GM23338 (cell line): Measurements from ENCODE around the gene LAMC3. TPM values are rescaled to one million over a fixed set of nuclear protein-coding genes. Genes with fewer than 3 reads are reported as not detected.

Source experiments
- ATAC-seq: fragments of 200-7000 bp; cut with Tn5 transposase; 3 replicates; pipeline ENCODE4 v1.9.1; 2020
- DNase-seq: peaks from one replicate; pipeline ENCODE4 v3.0.0-alpha.2; 2015; ENCODE audit warnings: low spot score
- H2AFZ ChIP-seq: fragments of 200-600 bp; sonication (generic); 2 replicates; pipeline ENCODE4 v1.8.0; 2016; ENCODE audit warnings: antibody characterized with exemption, mild to moderate bottlenecking, moderate library complexity
- H3F3A ChIP-seq: fragments of 200-600 bp; sonication (generic); replicated peaks from 2 replicates; pipeline ENCODE4 v1.8.0; 2017; ENCODE audit warnings: antibody characterized with exemption, mixed run types, low read depth
- H3K27ac ChIP-seq: fragments of 200-600 bp; sonication (generic); 2 replicates; pipeline ENCODE4 v1.6.1; 2016; ENCODE audit warnings: low read depth
- H3K27me3 ChIP-seq: fragments of 200-600 bp; sonication (generic); 2 replicates; pipeline ENCODE4 v1.8.0; 2016; ENCODE audit warnings: mild to moderate bottlenecking, mixed run types, moderate library complexity; ENCODE audit not compliant: insufficient read depth
- H3K36me3 ChIP-seq: fragments of 200-600 bp; sonication (generic); 2 replicates; pipeline ENCODE4 v1.8.0; 2016; ENCODE audit warnings: mild to moderate bottlenecking; ENCODE audit not compliant: insufficient read depth
- H3K4me1 ChIP-seq: fragments of 200-600 bp; sonication (generic); 2 replicates; pipeline ENCODE4 v1.8.0; 2016; ENCODE audit warnings: mild to moderate bottlenecking, moderate library complexity; ENCODE audit not compliant: insufficient read depth
- H3K4me2 ChIP-seq: fragments of 200-600 bp; sonication (generic); 2 replicates; pipeline ENCODE4 v1.7.1; 2017; ENCODE audit warnings: mixed run types
- H3K4me3 ChIP-seq: fragments of 200-600 bp; sonication (generic); 2 replicates; pipeline ENCODE4 v1.6.1; 2016; ENCODE audit warnings: mixed run types
- H3K79me2 ChIP-seq: fragments of 200-600 bp; sonication (generic); replicated peaks from 2 replicates; pipeline ENCODE4 v1.8.0; 2017; ENCODE audit warnings: mild to moderate bottlenecking; ENCODE audit not compliant: insufficient read depth
- H3K9me2 ChIP-seq: fragments of 200-600 bp; sonication (generic); 2 replicates; pipeline ENCODE4 v1.8.0; 2017; ENCODE audit not compliant: insufficient read depth
- H4K20me1 ChIP-seq: fragments of 200-600 bp; sonication (generic); replicated peaks from 2 replicates; pipeline ENCODE4 v1.8.0; 2017; ENCODE audit warnings: mild to moderate bottlenecking; ENCODE audit not compliant: insufficient read depth
- H3K27ac Mint-ChIP-seq: 2 replicates; pipeline ENCODE4 v1.8.0; 2020; ENCODE audit warnings: inconsistent platforms, mild to moderate bottlenecking, moderate library complexity, mixed read lengths
- H3K27me3 Mint-ChIP-seq: 3 replicates; pipeline ENCODE4 v1.8.0; 2022; ENCODE audit warnings: low read depth, mild to moderate bottlenecking, moderate library complexity, mixed read lengths, inconsistent platforms; ENCODE audit not compliant: insufficient read depth, poor library complexity
- H3K36me3 Mint-ChIP-seq: 3 replicates; pipeline ENCODE4 v1.8.0; 2021; ENCODE audit warnings: low read depth, mild to moderate bottlenecking, inconsistent platforms, moderate library complexity, mixed read lengths
- H3K4me1 Mint-ChIP-seq: 3 replicates; pipeline ENCODE4 v1.8.0; 2020; ENCODE audit warnings: mild to moderate bottlenecking, inconsistent platforms, mixed read lengths
- H3K4me3 Mint-ChIP-seq: 3 replicates; pipeline ENCODE4 v1.8.0; 2021; ENCODE audit warnings: moderate library complexity, mild to moderate bottlenecking, inconsistent platforms, mixed read lengths
- H3K9me3 Mint-ChIP-seq: 3 replicates; pipeline ENCODE4 v1.8.0; 2020; ENCODE audit warnings: moderate library complexity, mild to moderate bottlenecking, inconsistent platforms, mixed read lengths
- JUNB ChIP-seq: IDR thresholded peaks from one replicate; pipeline ENCODE4 v1.6.1; 2016; ENCODE audit warnings: antibody characterized with exemption; ENCODE audit not compliant: unreplicated experiment
- NANOG ChIP-seq: IDR thresholded peaks from 2 replicates; pipeline ENCODE4 v1.6.1; 2016; ENCODE audit warnings: antibody characterized with exemption, borderline replicate concordance
- POLR2AphosphoS5 ChIP-seq: IDR thresholded peaks from 2 replicates; pipeline ENCODE4 v1.6.1; 2016; ENCODE audit warnings: antibody characterized with exemption, low read depth
- STAT1 ChIP-seq: IDR thresholded peaks from one replicate; pipeline ENCODE4 v1.6.1; 2016; ENCODE audit warnings: antibody characterized with exemption; ENCODE audit not compliant: unreplicated experiment
- ZNF331 ChIP-seq: fragments of 250-450 bp; sonication (Bioruptor Pico); IDR thresholded peaks from 2 replicates; pipeline ENCODE4 v1.5.0; 2020; ENCODE audit warnings: low read depth, mild to moderate bottlenecking, moderate library complexity
- polyA plus RNA-seq: library from polyadenylated mRNA; unstranded; fragments of >200 nt; fragmentation: Nextera tagmentation; extraction: Ambion mirVana; gene quantifications from 2 replicates; pipeline ENCODE4 v1.2.1, GENCODE V29; 2016
- total RNA-seq: library from RNA; depleted of rRNA; stranded (reverse); fragments of >200 nt; shearing (Covaris generic); gene quantifications from 2 replicates; pipeline ENCODE4 v1.2.3, GENCODE V29; 2014
- TF ChIP-seq, protein P1 (sequence below): fragments of 250-450 bp; sonication (Bioruptor Pico); IDR thresholded peaks from 2 replicates; pipeline ENCODE4 v1.5.0; 2020; ENCODE audit warnings: mild to moderate bottlenecking, moderate library complexity
- TF ChIP-seq, protein P2 (sequence below): IDR thresholded peaks from one replicate; pipeline ENCODE4 v1.6.1; 2018; ENCODE audit warnings: antibody characterized with exemption; ENCODE audit not compliant: unreplicated experiment
- TF ChIP-seq, protein P3 (sequence below), 2 experiments: fragments of 200-600 bp in 1 of 2; sonication (generic) in 1 of 2; conservative IDR thresholded peaks; 2 replicates each; pipeline versions ENCODE4 v1.5.1 to v1.6.1; 2016 to 2017; ENCODE audit warnings: antibody characterized with exemption in 2 of 2, low read depth in 2 of 2, mild to moderate bottlenecking in 2 of 2, moderate library complexity in 1 of 2

The LAMC3 gene
- total and polyA plus RNA-seq, 2 experiments from 2014 or later = 9.0 to 27.4 TPM

DNA sequence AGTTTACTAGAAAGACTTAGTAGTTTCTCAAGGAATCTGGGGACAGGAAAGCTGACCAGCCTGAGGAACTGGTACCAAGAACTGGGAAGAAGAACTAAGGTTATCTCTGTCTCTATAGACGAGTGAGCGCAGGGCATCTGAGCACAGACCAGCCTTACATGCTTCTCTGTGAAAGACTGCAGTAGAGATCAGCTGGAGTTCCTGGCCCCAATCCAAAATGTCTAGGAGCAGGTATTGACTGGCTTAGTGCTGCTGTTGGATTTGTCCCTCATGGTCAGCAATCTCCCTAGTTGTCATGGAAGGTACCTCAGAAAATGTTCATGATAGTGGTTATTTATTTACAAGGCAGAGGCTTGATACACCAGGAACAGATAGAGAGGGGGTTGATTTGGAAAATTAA is 129.7 kb downstream of the LAMC3 start:
- Histone ChIP-seq H3K79me2 (no peaks in the 10 kb centered on the region), H3K9me2 (no peaks in the 10 kb centered on the region), H3F3A (no peaks in the 10 kb centered on the region), H3K4me1 (no peaks in the 10 kb centered on the region), H3K27me3 (no peaks in the 10 kb centered on the region), H3K27ac (no peak overlapping the region), H3K4me2 (no peak overlapping the region), H2AFZ (no peak overlapping the region), H4K20me1 (peaks cover 10% of the 10 kb centered on the region; the same call in 1 of the 2 replicates), H3K4me3 (no peak overlapping the region), H3K36me3 (peaks cover 62% of the 10 kb centered on the region)
- no peak for ATAC-seq
- Mint-ChIP-seq H3K9me3 (no peaks in the 10 kb centered on the region), H3K27ac (no peak overlapping the region), H3K27me3 (peaks cover 2% of the 10 kb centered on the region), H3K36me3 (peaks cover 67% of the 10 kb centered on the region), H3K4me1 (no peaks in the 10 kb centered on the region), H3K4me3 (no peak overlapping the region)
- no peak for DNase-seq
- TF ChIP-seq, protein P1, sequence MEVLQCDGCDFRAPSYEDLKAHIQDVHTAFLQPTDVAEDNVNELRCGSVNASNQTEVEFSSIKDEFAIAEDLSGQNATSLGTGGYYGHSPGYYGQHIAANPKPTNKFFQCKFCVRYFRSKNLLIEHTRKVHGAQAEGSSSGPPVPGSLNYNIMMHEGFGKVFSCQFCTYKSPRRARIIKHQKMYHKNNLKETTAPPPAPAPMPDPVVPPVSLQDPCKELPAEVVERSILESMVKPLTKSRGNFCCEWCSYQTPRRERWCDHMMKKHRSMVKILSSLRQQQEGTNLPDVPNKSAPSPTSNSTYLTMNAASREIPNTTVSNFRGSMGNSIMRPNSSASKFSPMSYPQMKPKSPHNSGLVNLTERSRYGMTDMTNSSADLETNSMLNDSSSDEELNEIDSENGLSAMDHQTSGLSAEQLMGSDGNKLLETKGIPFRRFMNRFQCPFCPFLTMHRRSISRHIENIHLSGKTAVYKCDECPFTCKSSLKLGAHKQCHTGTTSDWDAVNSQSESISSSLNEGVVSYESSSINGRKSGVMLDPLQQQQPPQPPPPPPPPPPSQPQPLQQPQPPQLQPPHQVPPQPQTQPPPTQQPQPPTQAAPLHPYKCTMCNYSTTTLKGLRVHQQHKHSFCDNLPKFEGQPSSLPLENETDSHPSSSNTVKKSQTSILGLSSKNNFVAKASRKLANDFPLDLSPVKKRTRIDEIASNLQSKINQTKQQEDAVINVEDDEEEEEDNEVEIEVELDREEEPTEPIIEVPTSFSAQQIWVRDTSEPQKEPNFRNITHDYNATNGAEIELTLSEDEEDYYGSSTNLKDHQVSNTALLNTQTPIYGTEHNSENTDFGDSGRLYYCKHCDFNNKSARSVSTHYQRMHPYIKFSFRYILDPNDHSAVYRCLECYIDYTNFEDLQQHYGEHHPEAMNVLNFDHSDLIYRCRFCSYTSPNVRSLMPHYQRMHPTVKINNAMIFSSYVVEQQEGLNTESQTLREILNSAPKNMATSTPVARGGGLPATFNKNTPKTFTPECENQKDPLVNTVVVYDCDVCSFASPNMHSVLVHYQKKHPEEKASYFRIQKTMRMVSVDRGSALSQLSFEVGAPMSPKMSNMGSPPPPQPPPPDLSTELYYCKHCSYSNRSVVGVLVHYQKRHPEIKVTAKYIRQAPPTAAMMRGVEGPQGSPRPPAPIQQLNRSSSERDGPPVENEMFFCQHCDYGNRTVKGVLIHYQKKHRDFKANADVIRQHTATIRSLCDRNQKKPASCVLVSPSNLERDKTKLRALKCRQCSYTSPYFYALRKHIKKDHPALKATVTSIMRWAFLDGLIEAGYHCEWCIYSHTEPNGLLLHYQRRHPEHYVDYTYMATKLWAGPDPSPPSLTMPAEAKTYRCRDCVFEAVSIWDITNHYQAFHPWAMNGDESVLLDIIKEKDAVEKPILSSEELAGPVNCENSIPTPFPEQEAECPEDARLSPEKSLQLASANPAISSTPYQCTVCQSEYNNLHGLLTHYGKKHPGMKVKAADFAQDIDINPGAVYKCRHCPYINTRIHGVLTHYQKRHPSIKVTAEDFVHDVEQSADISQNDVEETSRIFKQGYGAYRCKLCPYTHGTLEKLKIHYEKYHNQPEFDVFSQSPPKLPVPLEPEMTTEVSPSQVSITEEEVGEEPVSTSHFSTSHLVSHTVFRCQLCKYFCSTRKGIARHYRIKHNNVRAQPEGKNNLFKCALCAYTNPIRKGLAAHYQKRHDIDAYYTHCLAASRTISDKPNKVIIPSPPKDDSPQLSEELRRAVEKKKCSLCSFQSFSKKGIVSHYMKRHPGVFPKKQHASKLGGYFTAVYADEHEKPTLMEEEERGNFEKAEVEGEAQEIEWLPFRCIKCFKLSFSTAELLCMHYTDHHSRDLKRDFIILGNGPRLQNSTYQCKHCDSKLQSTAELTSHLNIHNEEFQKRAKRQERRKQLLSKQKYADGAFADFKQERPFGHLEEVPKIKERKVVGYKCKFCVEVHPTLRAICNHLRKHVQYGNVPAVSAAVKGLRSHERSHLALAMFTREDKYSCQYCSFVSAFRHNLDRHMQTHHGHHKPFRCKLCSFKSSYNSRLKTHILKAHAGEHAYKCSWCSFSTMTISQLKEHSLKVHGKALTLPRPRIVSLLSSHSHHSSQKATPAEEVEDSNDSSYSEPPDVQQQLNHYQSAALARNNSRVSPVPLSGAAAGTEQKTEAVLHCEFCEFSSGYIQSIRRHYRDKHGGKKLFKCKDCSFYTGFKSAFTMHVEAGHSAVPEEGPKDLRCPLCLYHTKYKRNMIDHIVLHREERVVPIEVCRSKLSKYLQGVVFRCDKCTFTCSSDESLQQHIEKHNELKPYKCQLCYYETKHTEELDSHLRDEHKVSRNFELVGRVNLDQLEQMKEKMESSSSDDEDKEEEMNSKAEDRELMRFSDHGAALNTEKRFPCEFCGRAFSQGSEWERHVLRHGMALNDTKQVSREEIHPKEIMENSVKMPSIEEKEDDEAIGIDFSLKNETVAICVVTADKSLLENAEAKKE = no peak

DNA sequence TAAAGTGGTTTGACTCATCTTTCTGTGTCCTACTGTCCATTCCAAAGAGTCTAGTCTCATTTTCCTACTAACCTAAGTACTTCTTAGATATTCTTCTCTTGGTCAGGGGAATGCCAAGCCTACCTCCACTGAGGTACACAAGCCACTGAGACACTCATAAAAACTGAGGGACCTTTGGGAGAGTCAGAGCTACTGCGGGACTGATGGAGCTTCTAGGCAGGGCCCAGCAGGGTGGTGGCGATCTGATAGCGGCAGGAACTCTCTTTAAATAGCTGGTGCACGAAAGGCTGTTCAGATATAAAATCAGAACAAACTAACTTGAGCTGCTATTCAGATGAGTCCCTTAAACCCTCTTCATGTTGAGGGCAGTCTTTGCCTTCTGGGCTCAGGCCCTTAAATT is 131.1 kb downstream of the LAMC3 start:
- no peak overlapping the region for H3K27ac Mint-ChIP-seq
- H3K4me1 ChIP-seq = no peaks in the 10 kb centered on the region
- DNase-seq (no peak), ATAC-seq (no peak)
- H3K27ac ChIP-seq = no peak overlapping the region
- peaks cover 67% of the 10 kb centered on the region for H3K36me3 Mint-ChIP-seq
- H3K4me1 Mint-ChIP-seq = no peaks in the 10 kb centered on the region
- H3K27me3 Mint-ChIP-seq = peaks cover 2% of the 10 kb centered on the region
- H3K4me3 Mint-ChIP-seq = no peak overlapping the region
- no peak overlapping the region for H3K4me2 ChIP-seq
- H3K79me2 ChIP-seq = no peaks in the 10 kb centered on the region
- TF ChIP-seq POLR2AphosphoS5 (no peak), ZNF331 (CRISPR knock-in tag) (no peak), NANOG (no peak), STAT1 (no peak), JUNB (no peak)
- TF ChIP-seq, protein P2, sequence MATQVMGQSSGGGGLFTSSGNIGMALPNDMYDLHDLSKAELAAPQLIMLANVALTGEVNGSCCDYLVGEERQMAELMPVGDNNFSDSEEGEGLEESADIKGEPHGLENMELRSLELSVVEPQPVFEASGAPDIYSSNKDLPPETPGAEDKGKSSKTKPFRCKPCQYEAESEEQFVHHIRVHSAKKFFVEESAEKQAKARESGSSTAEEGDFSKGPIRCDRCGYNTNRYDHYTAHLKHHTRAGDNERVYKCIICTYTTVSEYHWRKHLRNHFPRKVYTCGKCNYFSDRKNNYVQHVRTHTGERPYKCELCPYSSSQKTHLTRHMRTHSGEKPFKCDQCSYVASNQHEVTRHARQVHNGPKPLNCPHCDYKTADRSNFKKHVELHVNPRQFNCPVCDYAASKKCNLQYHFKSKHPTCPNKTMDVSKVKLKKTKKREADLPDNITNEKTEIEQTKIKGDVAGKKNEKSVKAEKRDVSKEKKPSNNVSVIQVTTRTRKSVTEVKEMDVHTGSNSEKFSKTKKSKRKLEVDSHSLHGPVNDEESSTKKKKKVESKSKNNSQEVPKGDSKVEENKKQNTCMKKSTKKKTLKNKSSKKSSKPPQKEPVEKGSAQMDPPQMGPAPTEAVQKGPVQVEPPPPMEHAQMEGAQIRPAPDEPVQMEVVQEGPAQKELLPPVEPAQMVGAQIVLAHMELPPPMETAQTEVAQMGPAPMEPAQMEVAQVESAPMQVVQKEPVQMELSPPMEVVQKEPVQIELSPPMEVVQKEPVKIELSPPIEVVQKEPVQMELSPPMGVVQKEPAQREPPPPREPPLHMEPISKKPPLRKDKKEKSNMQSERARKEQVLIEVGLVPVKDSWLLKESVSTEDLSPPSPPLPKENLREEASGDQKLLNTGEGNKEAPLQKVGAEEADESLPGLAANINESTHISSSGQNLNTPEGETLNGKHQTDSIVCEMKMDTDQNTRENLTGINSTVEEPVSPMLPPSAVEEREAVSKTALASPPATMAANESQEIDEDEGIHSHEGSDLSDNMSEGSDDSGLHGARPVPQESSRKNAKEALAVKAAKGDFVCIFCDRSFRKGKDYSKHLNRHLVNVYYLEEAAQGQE = no peak
- TF ChIP-seq, protein P3, sequence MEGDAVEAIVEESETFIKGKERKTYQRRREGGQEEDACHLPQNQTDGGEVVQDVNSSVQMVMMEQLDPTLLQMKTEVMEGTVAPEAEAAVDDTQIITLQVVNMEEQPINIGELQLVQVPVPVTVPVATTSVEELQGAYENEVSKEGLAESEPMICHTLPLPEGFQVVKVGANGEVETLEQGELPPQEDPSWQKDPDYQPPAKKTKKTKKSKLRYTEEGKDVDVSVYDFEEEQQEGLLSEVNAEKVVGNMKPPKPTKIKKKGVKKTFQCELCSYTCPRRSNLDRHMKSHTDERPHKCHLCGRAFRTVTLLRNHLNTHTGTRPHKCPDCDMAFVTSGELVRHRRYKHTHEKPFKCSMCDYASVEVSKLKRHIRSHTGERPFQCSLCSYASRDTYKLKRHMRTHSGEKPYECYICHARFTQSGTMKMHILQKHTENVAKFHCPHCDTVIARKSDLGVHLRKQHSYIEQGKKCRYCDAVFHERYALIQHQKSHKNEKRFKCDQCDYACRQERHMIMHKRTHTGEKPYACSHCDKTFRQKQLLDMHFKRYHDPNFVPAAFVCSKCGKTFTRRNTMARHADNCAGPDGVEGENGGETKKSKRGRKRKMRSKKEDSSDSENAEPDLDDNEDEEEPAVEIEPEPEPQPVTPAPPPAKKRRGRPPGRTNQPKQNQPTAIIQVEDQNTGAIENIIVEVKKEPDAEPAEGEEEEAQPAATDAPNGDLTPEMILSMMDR (conservative IDR thresholded peaks at IDR 0.05; ENCODE audit: low read depth in 2 of 2) = no peak
- H4K20me1 ChIP-seq = peaks cover 15% of the 10 kb centered on the region
- no peaks in the 10 kb centered on the region for H3K9me3 Mint-ChIP-seq
- H3K36me3 ChIP-seq = peaks cover 62% of the 10 kb centered on the region
- H3K27me3 ChIP-seq = no peaks in the 10 kb centered on the region
- H2AFZ ChIP-seq = no peak overlapping the region
- H3K9me2 ChIP-seq = no peaks in the 10 kb centered on the region
- H3F3A ChIP-seq = no peaks in the 10 kb centered on the region
- no peak overlapping the region for H3K4me3 ChIP-seq
